GM21381 (cell line): ENCODE results near the gene CWH43.
"Not testable (repeated sequence)": the region's sequence is repeated elsewhere in the genome, so short reads cannot be mapped to it uniquely, and the experiment has no call there.

Source experiments
- ATAC-seq: cut with Tn5 transposase; IDR thresholded peaks from one replicate; pipeline ENCODE4 v1.9.1; 2021; ENCODE audit warnings: mild to moderate bottlenecking, moderate library complexity; ENCODE audit not compliant: unreplicated experiment

The CWH43 gene

DNA sequence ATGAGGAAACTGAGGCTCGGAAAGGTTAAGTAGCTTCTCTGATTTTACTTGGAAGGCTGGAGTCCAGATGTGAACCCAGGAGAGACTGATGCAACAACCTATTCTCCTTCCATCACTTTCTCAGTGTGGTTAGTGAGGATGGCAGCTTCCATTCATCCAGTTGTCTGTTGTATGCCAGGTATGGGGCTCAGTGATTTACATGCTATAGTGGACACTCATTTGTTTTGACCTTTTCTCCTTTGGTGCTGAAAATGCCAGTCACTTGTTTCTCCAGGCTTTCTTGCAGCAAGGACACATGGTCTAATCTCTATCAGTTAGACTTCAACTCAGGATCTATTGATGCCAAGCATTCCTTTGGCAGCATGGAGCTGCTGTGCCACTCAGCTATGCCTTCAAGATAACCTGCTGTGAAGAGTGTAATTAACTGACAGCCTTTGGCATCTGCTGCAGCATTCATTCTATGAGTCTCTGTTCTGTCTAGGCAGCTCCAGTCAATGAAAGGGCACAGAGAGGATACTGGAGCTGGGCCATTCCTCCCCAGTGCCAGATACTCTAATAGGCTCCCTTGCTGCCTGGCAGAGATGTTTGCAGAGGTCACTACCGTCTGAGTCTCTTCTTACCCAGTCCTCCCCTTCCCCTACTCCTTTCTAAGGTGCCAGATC, 11.0 kb upstream of the CWH43 start:
- ATAC-seq = no peak

DNA sequence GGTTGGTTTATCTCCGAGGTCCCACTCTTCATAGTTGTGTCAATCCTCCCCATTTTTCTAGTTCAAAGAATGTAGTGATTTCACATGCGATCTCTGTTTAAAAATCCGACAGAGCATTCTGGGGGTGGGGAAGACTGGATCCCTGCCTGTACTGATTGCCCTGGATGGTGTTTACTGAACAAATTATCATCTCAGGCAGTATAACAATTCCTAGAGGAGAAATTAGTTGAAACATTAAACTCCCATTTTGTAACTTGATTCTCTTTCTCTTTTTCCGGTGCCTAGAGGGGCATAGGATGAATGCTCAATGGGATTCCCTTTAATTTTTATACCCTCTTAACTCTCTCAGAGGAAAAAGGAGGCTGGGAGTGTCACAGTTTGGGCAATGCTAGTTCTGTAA, 10.0 kb upstream of the CWH43 start:
- no peak for ATAC-seq

DNA sequence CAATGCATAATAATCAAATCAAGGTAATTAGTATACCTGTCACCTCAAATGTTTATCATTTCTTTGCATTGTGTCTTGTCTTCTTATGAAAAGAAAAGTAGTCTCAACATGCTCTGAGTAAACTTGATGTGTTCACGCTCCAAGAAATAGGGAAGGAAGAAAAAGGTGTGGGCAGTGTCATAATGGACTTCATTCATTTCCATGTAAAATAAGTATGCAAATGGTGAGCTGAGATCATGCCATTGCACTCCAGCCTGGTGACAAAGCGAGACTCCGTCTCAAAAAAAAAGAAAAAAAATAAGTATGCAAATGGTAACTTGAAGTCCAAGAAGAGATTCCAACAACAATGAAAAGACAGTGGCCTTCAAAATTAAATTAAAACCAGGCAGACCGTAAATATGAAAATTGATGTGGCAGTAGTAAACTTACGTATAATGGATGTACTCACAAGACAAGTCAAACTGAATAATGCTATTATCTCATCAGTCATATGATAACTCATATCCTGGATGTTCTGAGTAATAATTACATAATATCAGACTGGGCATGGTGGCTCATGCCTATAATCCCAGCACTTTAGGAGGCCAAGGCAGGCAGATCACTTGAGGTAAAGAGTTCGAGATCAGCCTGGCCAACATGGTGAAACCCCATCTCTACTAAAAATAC, 6.0 kb upstream of the CWH43 start:
- ATAC-seq = no peak

DNA sequence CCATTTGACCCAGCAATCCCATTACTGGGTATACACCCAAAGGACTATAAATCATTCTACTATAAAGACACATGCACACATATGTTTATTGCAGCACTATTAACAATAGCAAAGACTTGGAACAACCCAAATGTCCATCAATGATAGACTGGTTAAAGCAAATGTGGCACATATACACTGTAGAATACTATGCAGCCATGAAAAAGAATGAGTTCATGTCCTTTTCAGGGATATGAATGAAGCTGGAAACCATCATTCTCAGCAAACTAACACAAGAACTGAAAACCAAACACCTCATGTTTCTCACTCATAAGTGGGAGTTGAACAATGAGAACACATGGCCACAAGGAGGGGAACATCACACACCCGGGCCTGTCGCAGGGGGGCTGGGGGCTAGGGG, 2.1 kb upstream of the CWH43 start:
- ATAC-seq = not testable (repeated sequence)

DNA sequence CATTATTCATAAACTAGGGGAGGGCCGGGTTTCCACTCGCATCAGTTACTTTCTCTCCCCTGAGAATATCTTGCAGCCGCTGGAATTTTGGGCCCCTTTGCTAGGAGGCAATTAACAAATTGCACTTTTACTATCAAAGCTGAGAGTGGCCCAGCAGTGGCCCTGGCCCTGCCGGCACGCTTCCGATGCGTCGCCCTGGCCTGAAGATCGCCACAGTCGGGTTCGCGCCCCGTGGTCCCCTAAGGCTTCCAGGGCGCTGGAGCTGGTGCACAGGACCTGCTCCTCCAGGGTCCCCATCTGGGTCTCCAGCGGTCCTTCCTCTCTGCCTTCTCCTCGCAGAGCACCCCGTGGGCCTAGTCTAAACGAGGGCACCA, 486 bp upstream of the CWH43 start:
- ATAC-seq = no peak

DNA sequence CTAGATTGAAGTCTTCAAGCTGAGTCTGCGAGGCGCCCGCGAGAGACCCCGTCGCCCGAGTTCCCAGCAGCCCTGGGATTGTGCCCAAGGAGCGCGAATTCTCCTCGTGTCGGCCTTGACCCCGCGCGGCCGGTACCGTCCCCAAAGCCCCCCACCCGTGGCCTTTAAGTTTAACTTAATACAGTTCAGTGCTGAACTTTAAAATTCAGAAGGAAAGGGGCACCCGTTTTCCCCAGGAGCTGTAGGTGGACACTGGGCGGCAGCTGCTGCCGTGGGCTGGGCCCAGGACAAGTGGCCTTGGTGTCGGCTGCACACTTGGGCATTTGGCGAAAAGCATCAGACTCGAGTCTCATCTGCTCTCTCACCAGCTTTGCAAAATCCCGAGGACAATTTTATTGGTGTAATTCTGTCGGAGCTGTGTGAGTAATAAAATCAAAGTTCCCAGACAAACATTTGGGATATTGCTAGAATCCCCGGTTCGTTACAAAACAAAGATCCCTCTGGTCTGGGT, 634 bp downstream of the CWH43 start:
- ATAC-seq = no peak

DNA sequence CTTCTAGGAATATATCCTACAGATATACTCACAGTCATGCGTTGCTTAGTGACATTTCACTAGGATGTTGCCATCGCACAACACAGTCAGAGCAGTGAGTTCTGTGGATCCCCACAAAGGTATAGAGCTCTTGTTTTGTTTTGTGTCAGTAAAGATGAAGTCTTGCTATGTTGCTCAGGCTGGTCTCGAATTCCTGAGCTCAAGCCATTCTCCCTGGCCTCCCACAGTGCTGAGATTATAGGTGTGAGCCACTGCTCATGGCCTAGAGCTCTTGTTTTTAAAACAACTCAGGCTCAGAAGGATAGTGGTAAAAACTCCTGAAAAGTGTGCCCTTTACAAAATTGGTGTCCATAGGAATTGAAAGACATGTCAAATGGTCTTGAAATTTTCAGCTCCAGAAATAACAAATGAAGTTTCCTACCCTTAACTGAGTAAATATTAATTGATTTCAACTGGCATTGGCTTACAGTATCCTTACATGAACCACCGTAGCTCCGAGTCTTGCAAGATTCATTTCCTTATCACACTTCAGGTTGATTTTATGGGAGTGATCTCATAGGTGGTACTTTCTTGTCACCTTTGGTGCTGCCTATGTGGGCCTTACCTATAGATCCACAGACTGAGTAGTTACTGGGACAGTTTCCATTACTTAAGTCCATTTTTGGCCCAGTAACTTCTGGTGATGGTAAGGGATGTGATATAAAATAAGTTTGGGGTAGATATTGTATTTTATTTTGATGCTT, 3.6 kb downstream of the CWH43 start:
- ATAC-seq = no peak

DNA sequence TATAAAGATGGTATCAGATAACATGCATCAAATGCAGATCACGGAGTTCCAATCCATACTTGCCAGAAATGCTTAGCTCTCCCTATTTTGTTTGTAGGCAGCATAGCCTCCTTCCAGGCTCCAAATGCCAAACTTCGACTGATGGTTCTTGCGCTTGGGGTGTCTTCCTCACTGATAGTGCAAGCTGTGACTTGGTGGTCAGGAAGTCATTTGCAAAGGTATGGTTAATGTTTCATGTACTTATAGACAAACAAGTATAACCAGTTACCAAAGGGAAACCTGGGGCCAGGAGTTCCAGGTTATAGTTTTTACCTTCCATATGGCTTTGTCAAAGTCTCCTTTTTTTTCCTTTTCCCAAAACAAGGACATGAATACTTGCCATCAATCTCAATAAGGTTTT, 5.3 kb downstream of the CWH43 start:
- no peak for ATAC-seq

DNA sequence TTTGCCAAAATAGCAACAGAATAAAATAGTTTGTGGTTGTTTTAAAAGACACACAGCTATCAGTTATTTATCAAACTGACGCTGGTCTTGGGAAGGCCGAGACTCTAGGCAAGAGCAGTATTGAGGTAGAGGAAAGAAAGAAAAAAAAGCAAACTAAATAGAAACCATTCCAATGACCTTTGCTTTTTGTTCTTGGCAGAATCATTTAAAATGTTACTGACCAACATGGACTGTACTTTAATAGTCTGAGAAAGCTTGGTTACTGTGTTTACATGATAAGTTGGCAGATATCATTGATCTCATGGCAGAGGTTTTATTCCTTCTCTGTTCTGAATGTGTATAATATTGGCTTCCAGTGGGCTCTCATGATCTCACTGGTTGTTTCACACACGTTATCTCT, 11.9 kb downstream of the CWH43 start:
- ATAC-seq = no peak

DNA sequence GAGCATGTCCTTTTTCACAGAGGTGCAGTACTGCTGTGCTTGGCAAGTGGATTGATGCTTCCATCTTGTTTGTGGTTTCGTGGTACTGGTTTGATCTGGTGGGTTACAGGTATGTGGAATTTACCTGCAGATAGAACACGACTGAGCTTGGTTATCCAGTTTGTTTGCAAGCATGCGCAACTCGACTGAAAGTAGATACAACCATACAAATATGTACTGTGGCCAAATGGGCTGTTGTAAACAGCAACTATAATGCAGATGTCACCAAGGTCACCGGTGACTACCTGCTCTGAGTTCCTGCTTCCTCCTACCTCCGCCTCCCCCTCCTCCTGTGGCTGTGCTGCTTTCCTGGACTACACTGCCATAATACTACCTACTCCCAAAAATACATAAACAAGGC, 12.4 kb downstream of the CWH43 start:
- ATAC-seq = no peak

DNA sequence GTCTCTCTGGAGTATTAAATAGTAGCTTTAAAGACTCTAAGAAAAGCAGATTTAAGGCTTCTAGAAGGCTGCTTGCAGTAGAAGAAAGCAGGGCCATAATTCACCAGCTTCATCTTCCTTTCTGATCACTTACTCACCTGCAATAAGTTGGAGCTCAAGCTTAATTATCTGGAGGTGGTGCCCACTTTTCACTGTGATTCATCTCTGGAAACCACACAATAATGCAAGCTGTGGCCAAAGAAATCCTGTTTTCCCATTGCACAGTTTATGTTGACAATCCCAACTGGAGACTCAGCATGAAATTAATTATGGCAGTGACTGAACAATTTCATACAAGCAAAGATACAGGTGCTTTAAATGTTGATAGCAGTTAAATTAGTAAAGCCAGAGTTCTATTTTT, 14.7 kb downstream of the CWH43 start:
- ATAC-seq = no peak

DNA sequence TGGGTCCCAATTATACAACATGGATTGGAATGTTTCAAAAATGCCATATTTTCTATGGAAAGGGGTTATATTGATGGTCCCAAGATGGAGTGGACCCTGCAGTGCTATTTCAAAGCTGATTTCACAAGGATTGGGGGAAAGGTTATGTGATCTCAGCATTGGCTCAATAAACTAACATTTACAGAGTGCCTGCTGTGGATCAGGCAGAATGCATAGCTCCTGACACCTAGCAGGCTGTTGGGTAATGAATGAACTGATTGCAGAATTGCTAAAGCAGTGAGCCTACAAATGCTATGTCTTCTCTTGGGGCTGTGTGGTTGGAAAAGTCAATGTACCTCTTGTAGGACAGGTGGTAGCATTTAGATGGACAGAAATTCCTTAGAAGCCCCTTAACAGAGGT, 16.9 kb downstream of the CWH43 start:
- ATAC-seq = no peak

DNA sequence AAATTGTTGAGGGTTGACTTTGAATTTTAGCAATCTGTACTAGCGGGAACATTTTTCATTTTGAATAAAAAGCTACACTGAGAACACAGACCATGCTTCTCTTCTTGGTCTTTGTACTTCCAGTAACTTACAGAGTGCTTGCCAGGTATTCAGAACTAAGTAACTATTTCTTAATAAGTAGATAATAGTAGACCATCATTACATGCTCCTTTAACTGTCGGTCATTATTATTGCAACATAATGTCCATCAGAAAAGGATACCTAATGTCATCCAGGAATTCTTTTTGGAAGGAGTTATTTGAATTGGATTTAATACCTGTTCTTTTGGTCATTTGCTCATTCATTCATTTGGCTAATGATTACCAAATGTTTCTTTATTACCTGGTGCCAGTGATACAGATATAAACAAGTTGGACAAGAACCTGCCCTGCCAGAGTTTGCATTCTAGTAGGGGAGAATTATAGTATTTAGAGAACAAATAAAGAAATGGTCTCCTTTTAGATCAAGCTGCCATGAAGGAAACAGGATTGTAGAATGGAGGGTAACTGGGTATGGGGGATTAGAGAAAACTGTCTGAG, 32.7 kb downstream of the CWH43 start:
- ATAC-seq = no peak

DNA sequence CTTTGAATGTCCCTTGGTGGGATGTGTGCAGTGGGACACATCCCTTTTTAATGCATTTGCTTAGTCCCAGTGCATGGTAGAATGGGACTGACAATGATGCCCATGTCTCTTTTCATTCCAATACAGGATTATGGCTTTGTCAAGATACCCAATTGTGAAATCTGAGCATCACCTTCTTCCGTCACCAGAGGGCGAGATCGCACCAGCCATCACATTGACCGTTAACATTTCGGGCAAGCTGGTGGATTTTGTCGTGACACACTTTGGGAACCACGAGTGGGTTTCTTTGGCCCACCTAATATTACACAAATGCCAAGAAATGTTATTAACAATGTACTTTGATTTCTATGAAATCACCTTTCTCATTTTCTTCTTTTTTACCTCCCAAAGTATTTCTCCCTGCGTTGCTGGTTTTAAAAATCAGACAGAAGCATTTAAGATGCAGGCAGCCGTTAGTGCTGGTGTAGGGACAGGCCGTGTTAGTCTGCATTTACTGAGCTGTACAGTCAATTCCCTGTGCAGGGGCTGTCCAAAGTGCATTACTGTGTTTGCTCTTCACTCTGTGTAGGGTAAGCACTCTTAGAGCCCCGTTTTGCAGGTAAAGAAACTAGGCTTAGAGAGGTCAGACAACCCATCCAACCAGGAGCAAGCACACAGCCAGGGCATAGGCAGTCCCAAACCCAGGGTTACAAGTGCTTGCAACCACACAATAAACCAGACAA, 46.5 kb downstream of the CWH43 start:
- no peak for ATAC-seq

DNA sequence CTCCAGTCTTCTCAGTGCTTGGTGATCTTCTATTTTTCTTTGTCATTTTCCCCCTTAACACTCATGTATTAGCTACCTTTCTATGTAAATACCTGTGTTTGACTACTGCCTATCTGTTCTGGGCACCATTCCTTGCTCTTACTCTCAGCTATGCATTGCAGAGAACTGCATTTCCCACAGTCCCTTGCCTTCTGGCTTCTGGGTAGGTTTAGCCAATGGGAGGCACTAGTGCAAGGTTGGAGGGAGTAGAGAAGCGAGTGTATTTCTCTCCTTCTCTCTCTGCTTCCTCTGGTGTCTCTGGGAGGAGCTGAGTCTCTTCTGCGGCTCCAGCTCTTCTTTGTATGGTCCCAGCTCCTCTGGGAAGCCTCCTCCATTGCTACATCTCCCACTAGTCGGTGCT, 50.5 kb downstream of the CWH43 start:
- ATAC-seq = no peak

DNA sequence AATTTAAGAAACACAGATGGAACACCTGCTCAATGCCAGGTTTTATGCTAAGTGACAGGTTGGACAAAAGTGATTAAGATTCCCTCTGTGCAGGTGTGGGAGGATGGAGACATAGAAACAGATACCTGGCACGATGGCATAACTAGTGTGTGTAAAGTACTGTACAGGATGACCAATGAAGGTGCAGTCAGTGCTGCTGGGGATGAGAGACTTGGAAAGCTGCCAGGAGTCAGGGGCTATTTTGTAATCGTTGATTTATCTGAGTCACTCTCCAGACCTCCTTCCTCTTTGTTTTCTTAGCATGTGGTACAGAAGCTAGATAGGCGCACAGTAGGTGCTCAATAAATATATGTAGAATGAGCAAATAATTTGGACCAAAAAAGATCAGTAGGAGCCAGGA, 58.2 kb downstream of the CWH43 start:
- ATAC-seq = no peak

DNA sequence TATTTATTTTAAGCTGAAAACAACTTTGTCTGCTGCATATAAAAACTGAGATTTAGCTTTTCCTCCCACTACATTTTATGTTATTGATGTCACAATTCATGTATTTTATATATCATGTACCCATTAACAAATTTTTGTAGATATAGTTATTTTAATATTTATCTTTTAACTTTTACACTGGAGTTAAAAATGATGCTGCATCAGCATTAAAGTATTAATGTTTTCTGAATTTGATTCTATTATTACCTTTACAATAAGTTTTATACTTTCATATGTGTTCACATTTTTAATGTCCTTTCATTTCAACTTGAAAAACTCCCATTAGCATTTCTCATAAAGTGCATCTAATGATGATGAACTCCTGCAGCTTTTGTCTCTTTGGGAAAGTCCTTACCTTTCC, 72.2 kb downstream of the CWH43 start:
- ATAC-seq = no peak

DNA sequence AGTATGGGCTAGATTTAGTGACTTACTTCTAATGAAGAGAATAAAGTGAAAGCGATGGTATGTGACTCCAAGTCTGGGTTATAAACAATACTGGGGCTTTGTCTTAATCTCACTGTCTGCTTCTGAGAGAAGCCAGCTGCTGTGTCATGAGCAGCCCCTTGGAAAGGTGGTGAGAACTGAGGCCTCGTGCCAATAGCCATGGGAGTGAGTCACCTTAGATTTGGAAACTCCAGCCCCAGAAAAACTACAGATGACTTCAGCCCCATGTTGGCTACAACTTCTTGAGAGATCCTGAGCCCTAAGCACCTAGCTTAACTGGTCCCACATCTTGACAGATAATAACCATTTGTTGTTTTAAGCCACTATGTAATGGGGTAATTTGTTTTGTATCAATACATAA, 77.6 kb downstream of the CWH43 start:
- ATAC-seq = no peak

DNA sequence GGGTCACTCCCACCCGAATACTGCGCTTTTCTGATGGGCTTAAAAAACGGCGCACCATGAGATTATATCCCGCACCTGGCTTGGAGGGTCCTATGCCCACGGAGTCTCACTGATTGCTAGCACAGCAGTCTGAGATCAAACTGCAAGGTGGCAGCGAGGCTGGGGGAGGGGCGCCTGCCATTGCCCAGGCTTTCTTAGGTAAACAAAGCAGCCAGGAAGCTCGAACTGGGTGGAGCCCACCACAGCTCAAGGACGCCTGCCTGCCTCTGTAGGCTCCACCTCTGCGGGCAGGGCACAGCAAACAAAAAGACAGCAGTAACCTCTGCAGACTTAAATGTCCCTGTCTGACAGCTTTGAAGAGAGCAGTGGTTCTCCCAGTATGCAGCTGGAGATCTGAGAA, 86.1 kb downstream of the CWH43 start:
- ATAC-seq = not testable (repeated sequence)

DNA sequence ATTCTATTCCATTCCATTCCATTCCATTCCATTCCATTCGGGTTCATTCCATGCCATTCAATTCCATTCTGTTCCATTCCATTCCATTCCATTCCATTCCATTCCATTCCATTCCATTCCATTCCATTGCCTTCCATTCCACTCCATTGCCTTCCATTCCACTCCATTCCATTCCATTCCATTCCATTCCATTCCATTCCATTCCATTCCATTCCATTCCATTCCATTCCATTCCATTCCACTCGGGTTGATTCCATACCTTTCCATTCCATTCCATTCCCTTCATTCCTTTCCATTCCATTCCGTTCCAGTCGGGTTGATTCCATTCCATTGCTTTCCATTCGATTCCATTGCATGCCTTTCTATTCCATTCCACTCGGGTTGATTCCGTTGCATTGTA, 105.8 kb downstream of the CWH43 start:
- not testable (repeated sequence) for ATAC-seq

DNA sequence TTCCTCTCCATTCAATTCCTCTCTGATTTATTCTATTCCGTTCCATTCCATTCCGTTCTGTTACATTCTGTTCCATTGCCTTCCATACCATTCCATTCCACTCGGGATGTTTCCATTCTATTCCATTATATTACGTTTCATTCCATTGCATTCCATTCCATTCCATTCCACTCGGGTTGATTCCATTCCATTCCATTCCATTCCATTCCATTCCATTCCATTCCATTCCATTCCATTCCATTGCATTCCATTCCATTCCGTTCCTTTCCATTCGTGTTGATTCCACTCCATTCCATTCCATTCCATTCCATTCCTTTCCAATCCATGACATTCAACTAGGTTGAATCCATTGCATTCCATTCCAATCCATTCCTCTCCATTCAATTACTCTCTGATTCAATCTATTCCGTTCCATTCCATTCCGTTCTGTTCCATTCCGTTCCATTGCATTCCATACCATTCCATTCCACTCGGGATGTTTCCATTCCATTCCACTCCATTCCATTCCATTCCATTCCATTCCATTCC, 106.6 kb downstream of the CWH43 start:
- ATAC-seq = peak; percentile 42
